Endothelial cell of umbilical vein (primary cell): Measurements from ENCODE around the gene PLEKHG3. TPM values are rescaled to one million over a fixed set of nuclear protein-coding genes. Genes with fewer than 3 reads are reported as not detected.

Experiments
- BruUV-seq: library from RNA; stranded (reverse); fragments of 400-500 nt; replicated peaks from 2 replicates; lab custom pipeline; 2021; lab: Mats Ljungman, UMichigan
- CTCF ChIA-PET: fragments of 300-600, 350-600 bp; sonication (Branson Sonifier 250); formaldehyde crosslinking; loops from one replicate; lab custom pipeline; 2021; ENCODE audit warnings: antibody characterized with exemption, inconsistent platforms; lab: Charles Lee
- POLR2A ChIA-PET: fragments of 300-600, 350-600 bp; sonication (Branson Sonifier 250); formaldehyde crosslinking; loops from one replicate; lab custom pipeline; 2021; ENCODE audit warnings: antibody characterized with exemption, inconsistent platforms; lab: Charles Lee
- DNase-seq: peaks from one replicate; pipeline ENCODE4 v3.0.0-alpha.2; 2011; ENCODE audit warnings: low read depth, low spot score
- FAIRE-seq: peaks from 2 replicates; lab custom pipeline; 2011; peaks lifted over from hg19 to GRCh38; lab: Jason Lieb, UNC
- H2AFZ ChIP-seq: 2 replicates; pipeline ENCODE4 v1.6.0; 2012; ENCODE audit warnings: low read depth, low read length, control low read depth, inconsistent platforms
- H3K27ac ChIP-seq: 2 replicates; pipeline ENCODE4 v1.5.1; 2011; ENCODE audit warnings: low read depth, mild to moderate bottlenecking, control low read depth, low read length, moderate library complexity; ENCODE audit not compliant: insufficient read depth
- H3K27me3 ChIP-seq, 2 experiments: 2 replicates each; pipeline versions ENCODE4 v1.6.0 to v1.6.1; 2011; ENCODE audit warnings: low read length in 2 of 2, mixed read lengths in 1 of 2; ENCODE audit not compliant: control insufficient read depth in 2 of 2, insufficient read depth in 2 of 2
- H3K36me3 ChIP-seq, 2 experiments: 2 replicates in 1 of 2; 3 replicates in 1 of 2; pipeline ENCODE4 v1.5.1; 2011; ENCODE audit warnings: low read length in 2 of 2, mild to moderate bottlenecking in 1 of 2, moderate library complexity in 1 of 2; ENCODE audit not compliant: control insufficient read depth in 2 of 2, insufficient read depth in 2 of 2; ENCODE audit errors: extremely low read depth in 1 of 2
- H3K4me1 ChIP-seq: 3 replicates; pipeline ENCODE4 v1.5.1; 2011; ENCODE audit warnings: mild to moderate bottlenecking, low read length; ENCODE audit not compliant: control insufficient read depth, insufficient read depth; ENCODE audit errors: extremely low read depth
- H3K4me2 ChIP-seq: 2 replicates; pipeline ENCODE4 v1.6.1; 2011; ENCODE audit warnings: low read length, control low read depth, mixed read lengths; ENCODE audit not compliant: insufficient read depth
- H3K4me3 ChIP-seq, 3 experiments: fragments of 200-600 bp in 1 of 3; sonication (generic), shearing (Covaris generic) in 1 of 3; replicated peaks in 1 of 3; 2 replicates each; pipeline ENCODE4 v1.5.1; 2011 to 2016; ENCODE audit warnings: control low read depth in 3 of 3, low read length in 3 of 3, mild to moderate bottlenecking in 2 of 3, inconsistent platforms in 1 of 3, low read depth in 1 of 3, moderate library complexity in 1 of 3; ENCODE audit not compliant: insufficient read depth in 1 of 3
- H3K79me2 ChIP-seq: 2 replicates; pipeline ENCODE4 v1.6.0; 2012; ENCODE audit warnings: low read length, inconsistent platforms; ENCODE audit not compliant: control insufficient read depth, insufficient read depth
- H3K9ac ChIP-seq: replicated peaks from 2 replicates; pipeline ENCODE3; 2011; ENCODE audit warnings: low read length, control low read depth; ENCODE audit not compliant: insufficient read depth; ENCODE audit errors: extremely low read depth
- H3K9me1 ChIP-seq: replicated peaks from 3 replicates; pipeline ENCODE4 v1.6.0; 2011; ENCODE audit warnings: mild to moderate bottlenecking, low read length; ENCODE audit not compliant: control insufficient read depth, insufficient read depth; ENCODE audit errors: extremely low read depth
- H3K9me3 ChIP-seq: replicated peaks from 2 replicates; pipeline ENCODE4 v1.5.1; 2012; ENCODE audit warnings: low read length, inconsistent platforms; ENCODE audit not compliant: control insufficient read depth, insufficient read depth
- H4K20me1 ChIP-seq: replicated peaks from 2 replicates; pipeline ENCODE3; 2011; ENCODE audit warnings: mild to moderate bottlenecking, low read length; ENCODE audit not compliant: control insufficient read depth, insufficient read depth; ENCODE audit errors: extremely low read depth
- CTCF ChIP-seq, 2 donors: IDR thresholded peaks; 1 replicate in 1 of 2; 2 replicates in 1 of 2; pipeline ENCODE4 v1.5.1; 2011; ENCODE audit warnings: low read length in 2 of 2, mild to moderate bottlenecking in 2 of 2, moderate library complexity in 2 of 2, control low read depth in 1 of 2, inconsistent platforms in 1 of 2, low read depth in 1 of 2; ENCODE audit not compliant: insufficient read depth in 1 of 2; ENCODE audit errors: extremely low read depth in 1 of 2
- EZH2 ChIP-seq: IDR thresholded peaks from 2 replicates; pipeline ENCODE4 v1.6.1; 2012; ENCODE audit warnings: borderline replicate concordance, low read depth, mild to moderate bottlenecking, moderate library complexity, low read length, inconsistent platforms; ENCODE audit not compliant: severe bottlenecking
- FOS ChIP-seq: IDR thresholded peaks from 2 replicates; pipeline ENCODE4 v1.6.1; 2011; ENCODE audit warnings: mild to moderate bottlenecking, low read length, moderate library complexity, borderline replicate concordance; ENCODE audit not compliant: insufficient read depth
- GATA2 ChIP-seq: IDR thresholded peaks from 2 replicates; pipeline ENCODE4 v1.7.0; 2011; ENCODE audit warnings: low read depth, mild to moderate bottlenecking, moderate library complexity, mixed read lengths, low read length; ENCODE audit not compliant: insufficient read length, insufficient read depth
- JUN ChIP-seq: IDR thresholded peaks from 2 replicates; pipeline ENCODE4 v1.6.1; 2011; ENCODE audit warnings: borderline replicate concordance, low read depth; ENCODE audit not compliant: insufficient read length, insufficient read depth
- MAX ChIP-seq: IDR thresholded peaks from 2 replicates; pipeline ENCODE4 v1.6.1; 2011; ENCODE audit not compliant: insufficient read depth, insufficient read length
- MYC ChIP-seq: IDR thresholded peaks from one replicate; pipeline ENCODE4 v1.6.1; 2011; ENCODE audit warnings: mild to moderate bottlenecking, low read depth, low read length
- POLR2A ChIP-seq: IDR thresholded peaks from 2 replicates; pipeline ENCODE4 v1.6.1; 2012; ENCODE audit warnings: low read depth, mild to moderate bottlenecking, control low read depth, low read length
- POLR2AphosphoS5 ChIP-seq: IDR thresholded peaks from 2 replicates; pipeline ENCODE4 v1.6.1; 2012; ENCODE audit warnings: low read depth, mild to moderate bottlenecking, control low read depth, low read length, moderate library complexity; ENCODE audit not compliant: insufficient read depth
- dilution Hi-C: fragments of 300-500 bp; cut with MboI; formaldehyde crosslinking; loops from one replicate; pipeline ENCODE4 v1.15.0; 2019; ENCODE audit warnings: low sequenced_read_pairs; ENCODE audit not compliant: extremely low pct_ligation_motif_present
- intact Hi-C: fragments of 100-400 bp; cut with micrococcal nuclease; formaldehyde crosslinking; loops from one replicate; pipeline ENCODE4 v1.10.0; 2022
- polyA plus RNA-seq, 4 experiments: library from polyadenylated mRNA; depleted of rRNA in 3 of 4; stranded (reverse) in 3 of 4; unstranded in 1 of 4; fragments of >200 nt; gene quantifications; 2 replicates each; pipeline versions ENCODE4 v1.2.1 to v1.2.3, GENCODE V29; 2011 to 2012; ENCODE audit warnings: missing spikeins in 1 of 4
- total RNA-seq: library from RNA; stranded (reverse); gene quantifications from 2 replicates; pipeline ENCODE4 v1.2.3, GENCODE V29; 2021

The PLEKHG3 gene
- total and polyA plus RNA-seq, 2 donors (not counting 3 experiments of a cell fraction or from before 2014, with no cell fraction given), result 6.6 to 8.0 TPM

DNA sequence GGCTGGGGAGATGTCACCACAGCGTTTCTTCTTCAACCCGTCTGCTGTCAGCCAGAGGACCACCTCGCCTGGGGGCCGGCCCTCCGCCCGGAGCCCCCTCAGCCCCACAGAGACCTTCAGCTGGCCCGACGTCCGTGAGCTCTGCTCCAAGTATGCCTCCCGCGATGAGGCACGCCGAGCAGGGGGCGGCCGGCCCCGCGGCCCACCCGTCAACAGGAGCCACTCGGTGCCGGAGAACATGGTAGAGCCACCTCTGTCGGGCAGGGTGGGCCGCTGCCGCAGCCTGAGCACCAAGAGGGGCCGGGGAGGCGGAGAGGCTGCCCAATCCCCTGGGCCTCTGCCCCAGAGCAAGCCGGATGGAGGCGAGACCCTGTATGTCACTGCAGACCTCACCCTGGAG lies 38.8 kb downstream of the PLEKHG3 start:
- intact Hi-C loops, result no loop called here
- no TSS peak for BruUV-seq
- Histone ChIP-seq H3K36me3 (peaks cover 0 to 4% of the 10 kb centered on the region in 2 experiments), H4K20me1 (no peaks in the 10 kb centered on the region), H3K9ac (no peak overlapping the region), H3K4me2 (no peak overlapping the region), H3K9me1 (no peaks in the 10 kb centered on the region), H3K4me1 (peaks cover 6% of the 10 kb centered on the region), H2AFZ (no peak overlapping the region), H3K27ac (no peak overlapping the region), H3K27me3 (no peaks in the 10 kb centered on the region), H3K79me2 (no peaks in the 10 kb centered on the region), H3K9me3 (no peaks in the 10 kb centered on the region), H3K4me3 (no peak overlapping the region)
- no peak for TF ChIP-seq MAX
- TF ChIP-seq GATA2, result no peak
- TF ChIP-seq MYC, result no peak
- TF ChIP-seq EZH2, result no peak
- no peak for TF ChIP-seq FOS
- no peak for TF ChIP-seq POLR2A
- TF ChIP-seq JUN, result no peak
- TF ChIP-seq POLR2AphosphoS5, result no peak
- TF ChIP-seq CTCF (IDR thresholded peaks at IDR 0.05; ENCODE audit: extremely low read depth in 1 of 2, insufficient read depth in 1 of 2, low read depth in 1 of 2, low read length in 2 of 2), result no peak
- dilution Hi-C loops, result no loop called here
- no peak for DNase-seq
- ChIA-PET CTCF (no interaction called here), POLR2A (no interaction called here)
- no peak for FAIRE-seq
